GM12874 (cell line): Measurements from ENCODE around the gene SELENOM.

Source experiments
- CTCF ChIP-seq: IDR thresholded peaks from 2 replicates; pipeline ENCODE4 v1.5.1; 2011; ENCODE audit warnings: low read depth, mild to moderate bottlenecking, control low read depth, low read length, moderate library complexity; ENCODE audit not compliant: insufficient read depth

SELENOM gene

GRCh38 chr22:31079095-31079642, 28.2 kb downstream of the SELENOM start:
- no peak for TF ChIP-seq CTCF

GRCh38 chr22:31077681-31078080, 29.7 kb downstream of the SELENOM start:
- TF ChIP-seq CTCF = no peak

GRCh38 chr22:31075961-31076360, 31.4 kb downstream of the SELENOM start:
- no peak for TF ChIP-seq CTCF

GRCh38 chr22:31068970-31069369, 38.4 kb downstream of the SELENOM start:
- no peak for TF ChIP-seq CTCF

- no peak for TF ChIP-seq CTCF
These were observed 43.0 kb downstream of the SELENOM start for GRCh38 chr22:31064369-31064768.

GRCh38 chr22:31062566-31063230, 44.7 kb downstream of the SELENOM start:
- TF ChIP-seq CTCF = no peak

GRCh38 chr22:31056986-31057599, 50.3 kb downstream of the SELENOM start:
- TF ChIP-seq CTCF = no peak
